Colonic mucosa (tissue), 4 donors: ENCODE results near the gene KCNJ18. TPM values are rescaled to one million over a fixed set of nuclear protein-coding genes. Genes with fewer than 3 reads are reported as not detected.
"Not testable (repeated sequence)": the region's sequence is repeated elsewhere in the genome, so short reads cannot be mapped to it uniquely, and the experiment has no call there.

ENCODE experiments used
- DNase-seq: peaks from one replicate; pipeline ENCODE4 v3.0.0-alpha.2; 2020
- H3K27ac ChIP-seq: fragments of 200-600 bp; one replicate; pipeline ENCODE4 v1.8.0; 2021
- H3K27me3 ChIP-seq: fragments of 200-600 bp; one replicate; pipeline ENCODE4 v1.8.0; 2021
- H3K36me3 ChIP-seq: fragments of 200-600 bp; one replicate; pipeline ENCODE4 v1.8.0; 2021
- H3K4me1 ChIP-seq: fragments of 200-600 bp; one replicate; pipeline ENCODE4 v1.8.0; 2021; ENCODE audit warnings: mild to moderate bottlenecking
- H3K4me3 ChIP-seq: fragments of 200-600 bp; one replicate; pipeline ENCODE4 v1.8.0; 2021
- H3K9ac ChIP-seq, 2 donors: one replicate each; pipeline ENCODE4 v1.7.0; 2013; ENCODE audit warnings: control low read depth in 2 of 2, low read depth in 2 of 2, low read length in 2 of 2
- H3K9me3 ChIP-seq: fragments of 200-600 bp; one replicate; pipeline ENCODE4 v1.8.0; 2021
- intact Hi-C: fragments of 100-400 bp; cut with DNase I; formaldehyde crosslinking; loops from one replicate; pipeline ENCODE4 v1.14.1; 2022
- total RNA-seq, 2 donors: library from RNA; stranded (reverse); fragmentation: NEBNext Ultra II Directional in 1 of 2; extraction: Animal tissue kit (Norgen Biotek cat#: 25700) in 1 of 2; gene quantifications; one replicate each; pipeline ENCODE4 v1.2.1, GENCODE V29; 2021
- donor health status: healthy.
- donor health status: DM: no; HTN: no; CAD: no.
- donor health status: DM: no; HTN: no; CAD: no.

KCNJ18 gene
- total RNA-seq, 2 donors from 2014 or later: not detected

DNA sequence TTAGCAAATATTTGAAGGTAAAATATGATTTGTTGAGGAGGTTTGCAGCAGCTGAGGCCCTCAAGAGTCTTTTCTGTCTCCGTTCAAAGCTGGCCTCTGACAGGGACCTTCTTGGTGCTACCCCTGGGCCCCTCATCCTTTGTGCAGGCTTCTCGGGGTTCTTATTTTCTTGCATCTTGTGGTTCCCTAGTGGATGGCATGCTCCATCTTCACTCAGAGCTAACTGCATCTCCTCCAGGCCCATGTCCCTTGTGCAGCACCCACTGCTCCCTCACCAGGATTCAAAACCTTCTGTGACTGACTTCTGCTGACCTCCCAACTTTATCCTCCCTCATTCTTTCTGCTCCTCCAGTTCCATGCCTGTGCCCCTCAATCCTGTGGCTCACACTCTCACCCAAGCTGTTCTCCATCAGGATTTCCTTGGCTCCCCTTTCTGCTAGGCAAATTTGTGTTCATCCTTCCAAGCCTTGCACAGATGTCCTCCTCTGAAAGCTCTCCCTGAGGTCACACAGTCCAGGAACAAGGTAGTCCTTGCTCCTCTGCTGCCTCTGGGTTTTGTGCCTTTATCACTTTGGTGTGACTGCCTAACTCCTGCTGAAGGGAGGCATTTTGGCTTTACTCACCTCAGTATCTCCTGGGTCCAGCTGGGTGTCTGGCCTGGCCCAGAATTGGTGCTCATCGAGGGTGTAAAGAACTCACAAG is 25.5 kb upstream of the KCNJ18 start:
- H3K9ac ChIP-seq, DNase-seq, H3K4me1 ChIP-seq, H3K27ac ChIP-seq, H3K9me3 ChIP-seq, H3K4me3 ChIP-seq, intact Hi-C loops, H3K27me3 ChIP-seq, H3K36me3 ChIP-seq: not testable (repeated sequence)

DNA sequence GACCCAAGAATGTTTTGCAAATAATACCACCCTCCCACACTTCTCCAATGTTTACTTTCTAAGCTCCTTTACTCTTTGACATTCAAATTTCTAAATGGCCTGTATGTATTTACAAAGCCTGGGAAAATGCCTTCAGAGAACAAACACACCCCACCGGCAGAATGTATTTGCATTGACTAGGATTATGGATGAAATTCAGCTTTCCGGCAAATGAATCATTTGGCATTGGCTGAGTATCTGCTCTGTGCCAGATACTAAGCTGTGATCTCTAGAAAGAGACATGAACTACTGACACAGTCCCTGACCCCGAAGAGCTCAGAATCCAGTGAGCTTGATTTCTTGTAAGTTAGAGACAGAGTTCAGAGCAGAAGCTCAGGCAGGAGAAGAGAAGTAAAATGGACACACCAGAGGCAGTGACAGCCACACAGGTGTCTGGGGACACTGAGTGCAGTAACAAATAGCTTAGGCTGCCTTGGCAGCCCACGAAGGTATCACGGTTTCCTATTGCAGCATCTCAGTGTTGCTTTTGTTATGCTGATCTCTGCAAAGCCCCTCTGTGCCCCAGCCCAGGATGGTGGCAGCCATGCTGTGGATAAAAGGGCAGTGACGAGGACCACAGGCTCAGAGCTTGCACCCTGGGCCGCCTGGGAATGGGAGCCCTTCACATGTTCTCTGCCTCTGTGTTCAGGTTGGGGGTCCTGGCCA is 24.8 kb upstream of the KCNJ18 start:
- DNase-seq, H3K4me1 ChIP-seq, H3K9me3 ChIP-seq, H3K27ac ChIP-seq, H3K4me3 ChIP-seq, H3K36me3 ChIP-seq, intact Hi-C loops, H3K9ac ChIP-seq, H3K27me3 ChIP-seq: not testable (repeated sequence)

DNA sequence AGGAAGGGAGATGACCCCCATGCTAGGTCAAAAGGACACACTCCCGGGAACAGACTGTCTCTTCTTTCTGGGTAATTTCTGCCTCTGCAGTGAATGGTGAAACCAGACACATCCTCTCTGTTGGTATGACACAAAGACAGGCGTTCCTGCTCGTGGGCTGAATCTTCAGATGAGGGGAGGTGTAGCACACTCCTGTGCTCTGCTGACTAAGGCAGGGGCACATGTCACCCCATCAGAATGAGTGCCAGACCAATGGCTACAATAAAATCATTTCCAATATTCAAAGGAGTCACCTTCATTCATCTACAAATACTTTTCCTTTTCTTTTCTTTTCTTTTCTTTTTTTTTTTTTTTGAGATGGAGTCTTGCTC is 24.2 kb upstream of the KCNJ18 start:
- H3K4me3 ChIP-seq, H3K9ac ChIP-seq, intact Hi-C loops, H3K4me1 ChIP-seq, H3K9me3 ChIP-seq, H3K27ac ChIP-seq, DNase-seq, H3K36me3 ChIP-seq, H3K27me3 ChIP-seq: not testable (repeated sequence)

DNA sequence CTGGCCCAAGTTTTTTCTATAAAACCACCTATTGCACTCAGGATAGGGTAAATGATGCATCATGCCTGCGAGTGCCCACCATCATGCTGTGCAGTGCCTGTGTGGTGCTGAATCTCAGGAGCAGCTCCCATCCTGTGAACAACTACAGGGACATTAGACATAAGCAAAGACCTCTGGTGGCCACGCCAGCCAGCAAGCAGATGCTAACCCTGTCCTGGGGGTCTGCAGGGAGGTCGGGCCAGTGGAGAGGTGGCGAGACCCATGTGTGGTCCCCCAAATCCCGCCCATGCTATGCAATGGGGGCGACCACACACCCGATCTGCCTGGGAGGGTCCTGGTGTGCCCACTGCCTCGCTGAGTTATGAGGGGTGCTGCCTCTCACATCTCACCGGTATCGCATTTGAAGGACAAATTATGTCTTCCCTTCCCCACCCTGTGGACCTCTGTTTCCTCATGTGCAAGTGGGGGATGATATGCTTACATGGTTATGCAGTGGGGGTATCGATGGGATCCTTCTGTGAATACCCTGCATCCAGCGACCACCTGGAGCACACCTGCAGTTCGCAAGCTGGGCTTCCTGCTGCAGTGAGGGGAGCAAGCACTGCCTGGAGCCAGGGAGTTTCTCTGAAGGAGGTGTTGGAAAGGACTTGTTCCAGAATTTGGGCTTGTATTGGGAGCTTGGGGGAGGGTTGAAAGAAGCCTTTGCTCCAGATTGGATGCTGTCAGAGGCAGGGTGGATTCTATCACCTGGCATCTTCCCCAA is 23.4 kb upstream of the KCNJ18 start:
- H3K9me3 ChIP-seq, H3K4me3 ChIP-seq, H3K27ac ChIP-seq, H3K27me3 ChIP-seq, H3K4me1 ChIP-seq, DNase-seq, H3K9ac ChIP-seq, intact Hi-C loops, H3K36me3 ChIP-seq: not testable (repeated sequence)

DNA sequence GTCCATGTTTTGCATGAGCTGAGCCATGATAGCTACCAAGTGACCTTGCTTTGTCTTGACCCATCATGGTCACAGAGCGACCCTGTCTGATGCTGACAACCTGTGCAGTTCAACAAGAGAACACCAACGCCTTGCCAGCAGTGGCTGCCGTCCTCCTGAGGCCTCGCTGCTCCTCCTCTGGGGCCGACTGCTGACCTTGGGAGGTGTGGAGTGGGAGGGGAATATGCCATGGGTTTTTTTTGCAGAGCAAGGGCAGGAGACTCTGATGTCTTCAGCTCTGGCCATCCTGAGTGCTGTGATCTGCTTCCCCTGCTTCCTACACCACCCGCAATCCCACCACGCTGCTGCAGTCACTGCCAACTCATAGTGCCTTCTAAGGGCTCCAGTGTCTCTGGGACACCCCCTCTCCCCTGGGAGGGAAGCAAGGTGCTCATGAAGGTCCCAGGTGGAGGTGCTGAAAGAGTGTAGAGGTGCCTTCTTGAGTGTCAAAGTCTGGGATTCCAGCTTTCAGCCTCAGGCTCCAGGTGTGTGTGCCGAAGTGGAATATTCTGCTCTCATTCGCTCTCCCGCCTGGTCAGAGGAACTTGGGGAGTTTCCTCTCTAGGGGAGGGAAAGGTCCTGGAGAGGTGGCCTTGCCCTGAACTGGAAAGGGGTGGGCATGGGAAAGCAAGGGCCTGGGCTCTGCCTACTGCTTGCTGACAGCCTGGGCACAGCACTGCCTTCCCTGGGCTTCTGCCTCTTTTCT is 22.5 kb upstream of the KCNJ18 start:
- H3K36me3 ChIP-seq, H3K9ac ChIP-seq, H3K4me3 ChIP-seq, H3K27ac ChIP-seq, H3K9me3 ChIP-seq, H3K27me3 ChIP-seq, H3K4me1 ChIP-seq, DNase-seq, intact Hi-C loops: not testable (repeated sequence)

DNA sequence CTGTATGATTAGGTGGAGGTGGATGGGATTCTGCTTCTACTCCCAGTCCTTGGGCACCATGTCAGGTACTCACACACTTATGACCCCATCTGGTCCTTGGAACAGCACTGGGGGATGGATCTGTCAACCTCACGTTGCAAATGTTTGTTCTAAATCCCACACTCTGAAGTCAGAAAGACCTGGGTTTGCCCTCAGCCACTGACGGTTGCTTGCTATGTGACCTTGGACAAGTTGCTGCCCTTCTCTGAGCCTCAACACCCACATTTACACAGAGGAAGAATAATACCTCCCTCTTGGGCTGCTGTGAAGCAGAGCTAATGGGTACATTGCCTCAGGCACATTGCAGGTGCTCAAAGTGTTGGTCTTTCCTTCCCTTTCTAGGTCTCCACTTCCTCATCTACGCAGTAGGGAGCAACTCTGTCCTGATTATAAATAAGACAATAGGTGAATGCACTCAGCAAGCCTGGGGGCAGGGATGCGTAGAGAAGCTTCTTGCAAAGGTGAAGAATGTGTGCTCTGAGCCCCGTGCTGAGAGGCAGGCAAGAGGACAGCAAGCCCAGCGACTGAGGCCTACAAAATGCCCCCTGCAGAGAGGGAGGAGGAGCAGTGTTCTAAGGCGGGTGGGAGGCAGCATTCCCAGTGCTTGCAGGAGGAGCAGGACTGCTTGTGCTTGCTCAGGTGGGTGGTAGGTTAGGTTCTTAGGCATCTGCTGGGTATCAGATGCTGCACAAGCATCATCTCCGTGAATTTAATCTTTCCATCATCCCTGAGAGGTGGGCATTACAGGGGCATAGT is 21.8 kb upstream of the KCNJ18 start:
- H3K36me3 ChIP-seq, H3K4me1 ChIP-seq, intact Hi-C loops, H3K9ac ChIP-seq, DNase-seq, H3K27me3 ChIP-seq, H3K4me3 ChIP-seq, H3K9me3 ChIP-seq, H3K27ac ChIP-seq: not testable (repeated sequence)

DNA sequence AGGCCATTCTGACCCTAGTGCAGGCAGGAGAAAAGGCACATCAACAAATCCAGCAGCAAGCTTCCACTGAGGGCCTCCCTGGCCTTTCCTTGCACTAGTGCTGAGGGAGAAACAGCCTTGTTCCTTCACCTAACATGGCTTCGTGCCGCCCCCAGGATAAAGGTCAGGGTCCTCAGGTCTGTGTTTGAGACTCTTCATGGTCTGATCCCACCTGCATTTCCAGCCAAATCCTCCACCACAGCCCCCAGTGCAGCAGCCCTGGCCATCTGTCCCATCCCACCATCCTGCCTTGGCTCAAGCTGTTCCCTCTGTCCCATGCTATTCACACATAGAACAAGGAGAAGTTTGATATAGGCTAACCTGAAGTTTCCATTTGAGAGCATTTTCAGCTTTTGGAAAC is 20.9 kb upstream of the KCNJ18 start:
- H3K9me3 ChIP-seq, H3K4me1 ChIP-seq, H3K27ac ChIP-seq, H3K4me3 ChIP-seq, H3K9ac ChIP-seq, intact Hi-C loops, H3K36me3 ChIP-seq, H3K27me3 ChIP-seq, DNase-seq: not testable (repeated sequence)

DNA sequence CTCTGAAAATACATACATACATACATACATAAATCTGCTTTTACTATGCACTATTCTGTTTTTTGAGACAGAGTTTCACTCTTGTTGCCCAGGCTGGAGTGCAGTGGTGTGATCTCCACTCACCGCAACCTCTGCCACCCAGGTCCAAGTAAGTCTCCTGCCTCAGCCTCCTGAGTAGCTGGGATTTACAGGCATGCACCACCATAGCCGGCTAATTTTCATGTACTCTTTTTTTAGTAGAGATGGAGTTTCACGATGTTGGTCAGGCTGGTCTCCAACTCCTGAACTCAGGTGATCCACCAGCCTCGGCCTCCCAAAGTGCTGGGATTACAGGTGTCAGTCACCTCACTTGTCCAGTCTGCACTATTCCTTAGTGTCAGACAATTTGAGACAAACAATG is 20.5 kb upstream of the KCNJ18 start:
- H3K9me3 ChIP-seq, intact Hi-C loops: not testable (repeated sequence)

DNA sequence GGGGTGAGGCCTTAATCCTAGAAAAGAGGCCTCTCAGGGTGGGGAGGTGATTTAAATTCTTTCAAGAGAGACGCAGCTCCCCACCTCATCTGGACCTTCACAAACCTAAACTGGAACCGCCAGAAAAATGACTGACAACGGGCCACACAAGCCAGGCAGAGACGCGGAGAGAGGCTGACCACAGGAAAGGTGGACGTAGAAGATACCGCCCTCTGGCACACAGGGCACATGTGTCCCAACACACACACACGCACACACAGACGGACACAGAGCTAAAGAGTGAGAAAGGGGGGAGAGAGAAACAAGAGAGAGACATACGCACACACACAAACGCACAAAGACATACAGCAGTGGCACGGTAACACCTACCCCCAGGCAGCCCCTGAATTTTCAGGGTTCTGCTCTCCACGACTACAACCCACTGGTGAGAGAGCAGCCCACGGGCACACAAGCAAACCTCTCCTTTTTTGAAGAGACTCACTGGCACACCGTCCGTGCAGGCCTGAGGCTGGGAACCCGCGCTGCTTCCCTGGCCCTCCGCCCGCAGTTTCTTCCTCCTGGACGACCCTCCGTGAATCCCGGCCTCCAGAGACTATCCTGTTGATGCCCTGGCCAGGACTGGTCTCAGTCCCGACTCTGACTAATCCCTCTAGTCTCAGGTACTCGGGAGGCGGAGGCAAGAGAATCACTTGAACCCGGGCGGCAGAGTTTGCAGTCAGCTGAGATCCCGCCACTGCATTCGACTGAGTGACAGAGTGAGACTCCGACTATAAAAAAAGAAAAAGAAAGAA is 18.7 kb upstream of the KCNJ18 start:
- DNase-seq, intact Hi-C loops: not testable (repeated sequence)

More for the DNA sequence above, 20.5 kb upstream of the KCNJ18 start:
- H3K9ac ChIP-seq, H3K4me3 ChIP-seq, H3K4me1 ChIP-seq, H3K27ac ChIP-seq, H3K36me3 ChIP-seq, DNase-seq, H3K27me3 ChIP-seq: not testable (repeated sequence)

More for the DNA sequence above, 18.7 kb upstream of the KCNJ18 start:
- H3K36me3 ChIP-seq, H3K27me3 ChIP-seq, H3K4me1 ChIP-seq, H3K9me3 ChIP-seq, H3K9ac ChIP-seq, H3K4me3 ChIP-seq, H3K27ac ChIP-seq: not testable (repeated sequence)
